ENCODE results near the gene RPL10A. TPM values are rescaled to one million over a fixed set of nuclear protein-coding genes. Genes with fewer than 3 reads are reported as not detected.

The RPL10A gene
- total and polyA plus RNA-seq, 2 of the 13 experiments (the other 11 are each of a cell fraction or from before 2014, with no cell fraction given): 1,854 to 2,726 TPM

GRCh38 chr6:35468181-35468979, at the start of gene RPL10A (continued):
- TF ChIP-seq MAFK (conservative IDR thresholded peaks at IDR 0.05 in 1 of 2, IDR thresholded peaks at IDR 0.05 in 1 of 2; ENCODE audit: low read length in 2 of 2) (0 out of 4 replicates have a peak, but pooled peaks of 1 of the 2 experiments have one; percentile 0), JUN (CRISPR knock-in tag; IDR thresholded peaks at IDR 0.05) (no peak; the same call in 1 of the 2 replicates), ZBTB20 (CRISPR knock-in tag; IDR thresholded peaks at IDR 0.05; ENCODE audit: borderline replicate concordance, low read depth) (0 out of 2 replicates have a peak, but pooled peaks have one; percentile 80), RAD21 (CRISPR knock-in tag; IDR thresholded peaks at IDR 0.05) (peak; percentile 98), ZNF10 (CRISPR knock-in tag; IDR thresholded peaks at IDR 0.05; ENCODE audit: borderline replicate concordance, low read depth) (no peak), PHF8 (CRISPR knock-in tag; IDR thresholded peaks at IDR 0.05) (peak; percentile 94), ZNF609 (CRISPR knock-in tag; IDR thresholded peaks at IDR 0.05; ENCODE audit: borderline replicate concordance) (peak; percentile 60; the same call in 1 of the 2 replicates), ATF3 (CRISPR knock-in tag; IDR thresholded peaks at IDR 0.05) (peak; percentile 80), ATRX (CRISPR knock-in tag; IDR thresholded peaks at IDR 0.05; ENCODE audit: borderline replicate concordance) (no peak; the same call in 1 of the 2 replicates), ZFP82 (CRISPR knock-in tag; IDR thresholded peaks at IDR 0.05; ENCODE audit: borderline replicate concordance) (peak; percentile 80; the same call in 1 of the 2 replicates), HNRNPLL (IDR thresholded peaks at IDR 0.05; ENCODE audit: low read depth, low read length, poor library complexity, severe bottlenecking) (peak; percentile 97), TEF (CRISPR knock-in tag; IDR thresholded peaks at IDR 0.05) (no peak), GATAD1 (CRISPR knock-in tag; IDR thresholded peaks at IDR 0.05) (peak; percentile 91), ZNF781 (CRISPR knock-in tag; IDR thresholded peaks at IDR 0.05; ENCODE audit: borderline replicate concordance, not compliant biosample characterization) (peak; percentile 99), ZNF792 (CRISPR knock-in tag; IDR thresholded peaks at IDR 0.05) (peak; percentile 97), RARA (CRISPR knock-in tag; IDR thresholded peaks at IDR 0.05) (peak; percentile 31; the same call in 1 of the 2 replicates), NAIF1 (CRISPR knock-in tag; IDR thresholded peaks at IDR 0.05; ENCODE audit: borderline replicate concordance) (peak; percentile 96), NFATC3 (CRISPR knock-in tag; IDR thresholded peaks at IDR 0.05) (no peak), CHD4 (IDR thresholded peaks at IDR 0.05; ENCODE audit: borderline replicate concordance, low read length) (no peak), SATB2 (CRISPR knock-in tag; IDR thresholded peaks at IDR 0.05) (peak; percentile 68; the same call in 1 of the 2 replicates), RFX3 (CRISPR knock-in tag; IDR thresholded peaks at IDR 0.05) (no peak), SPEN (CRISPR knock-in tag; IDR thresholded peaks at IDR 0.05; ENCODE audit: low read depth) (peak; percentile 99), ELF3 (CRISPR knock-in tag; IDR thresholded peaks at IDR 0.05) (peak; percentile 95), ZFY (CRISPR knock-in tag; IDR thresholded peaks at IDR 0.05) (peak; percentile 93)
